Bronchial epithelial cell (primary cell): ENCODE data around the gene DNAJA4. TPM values are rescaled to one million over a fixed set of nuclear protein-coding genes. Genes with fewer than 3 reads are reported as not detected.

ENCODE experiments used
- DNase-seq: peaks from one replicate; pipeline ENCODE4 v3.0.0-alpha.2; 2010; ENCODE audit warnings: low read depth
- FAIRE-seq: peaks from 2 replicates; lab custom pipeline; 2011; peaks lifted over from hg19 to GRCh38; lab: Jason Lieb, UNC
- H3K27me3 ChIP-seq: 2 replicates; pipeline ENCODE4 v1.5.1; 2011; ENCODE audit warnings: low read length; ENCODE audit not compliant: control insufficient read depth, insufficient read depth
- H3K36me3 ChIP-seq: 2 replicates; pipeline ENCODE4 v1.5.1; 2011; ENCODE audit warnings: low read length; ENCODE audit not compliant: control insufficient read depth, insufficient read depth
- H3K4me3 ChIP-seq: 2 replicates; pipeline ENCODE4 v1.5.1; 2011; ENCODE audit warnings: mild to moderate bottlenecking, low read depth, low read length, control low read depth
- CTCF ChIP-seq: IDR thresholded peaks from 2 replicates; pipeline ENCODE4 v1.5.1; 2011; ENCODE audit warnings: mild to moderate bottlenecking, moderate library complexity, low read length, control low read depth, inconsistent platforms; ENCODE audit not compliant: insufficient read depth, severe bottlenecking
- total RNA-seq: library from RNA; depleted of rRNA; stranded (reverse); fragments of >200 nt; gene quantifications from 2 replicates; pipeline ENCODE4 v1.2.1, GENCODE V29; 2014

Gene DNAJA4
- total RNA-seq, 1 donor from 2014 or later = 11.1 TPM

DNA sequence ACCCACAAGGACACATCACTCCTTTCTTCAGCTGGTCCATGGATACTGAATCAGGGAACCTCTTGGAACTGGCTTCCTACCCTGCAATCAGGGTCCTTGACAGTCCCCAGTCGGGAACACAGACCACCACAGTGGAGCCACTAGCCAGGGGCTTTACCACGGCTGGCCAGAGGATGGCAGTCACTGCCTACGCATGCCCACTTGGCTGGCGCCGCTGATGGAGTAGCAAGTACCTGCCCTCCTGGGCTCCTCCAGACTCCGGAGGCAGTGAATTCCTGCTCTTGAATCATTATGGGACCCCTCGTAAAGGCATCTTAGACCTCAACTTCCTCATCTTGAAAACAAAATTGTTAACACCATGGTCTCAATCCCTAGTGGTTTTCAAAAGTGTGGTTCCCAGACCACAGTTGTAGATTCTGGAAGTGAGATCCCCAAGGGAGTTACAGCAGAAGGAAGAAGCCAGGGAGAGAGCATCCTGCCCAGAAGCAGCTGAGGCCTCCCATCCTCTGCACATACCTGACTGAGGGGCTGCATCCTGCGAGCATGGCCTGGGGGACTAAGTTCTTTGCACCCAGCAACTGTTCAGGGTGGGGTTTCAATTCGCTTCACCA lies 44.2 kb downstream of the DNAJA4 start:
- H3K27me3 ChIP-seq = no peaks in the 10 kb centered on the region
- TF ChIP-seq CTCF = peak; percentile 99
- no peak for FAIRE-seq
- H3K36me3 ChIP-seq = no peaks in the 10 kb centered on the region
- H3K4me3 ChIP-seq = no peak overlapping the region
- DNase-seq = peak; percentile 41

DNA sequence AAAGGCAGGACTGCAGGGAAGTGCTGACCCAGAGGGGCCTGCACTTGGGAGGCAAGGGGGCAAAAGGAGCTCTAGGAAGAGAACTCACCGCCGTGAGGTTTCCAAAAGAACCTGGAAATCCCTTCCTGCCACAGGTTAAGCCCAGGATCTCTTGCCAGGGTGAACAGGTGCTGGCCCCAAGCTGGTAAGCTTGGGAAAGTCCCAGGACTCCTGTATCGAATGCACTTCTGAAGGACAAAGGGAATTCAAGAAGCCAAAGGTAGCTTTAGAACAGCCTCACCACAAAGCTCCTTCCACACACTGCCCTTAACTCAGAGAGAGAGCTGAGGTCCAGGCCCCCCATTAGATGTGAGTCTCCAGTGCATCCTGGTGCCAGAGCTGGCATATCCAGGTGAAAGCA lies 46.9 kb downstream of the DNAJA4 start:
- TF ChIP-seq CTCF = no peak
- FAIRE-seq (no peak), DNase-seq (no peak)
- Histone ChIP-seq H3K36me3 (no peaks in the 10 kb centered on the region), H3K4me3 (no peak overlapping the region), H3K27me3 (no peaks in the 10 kb centered on the region)

- no peak for FAIRE-seq
- Histone ChIP-seq H3K4me3 (no peak overlapping the region), H3K27me3 (no peaks in the 10 kb centered on the region), H3K36me3 (no peaks in the 10 kb centered on the region)
- no peak for TF ChIP-seq CTCF
- no peak for DNase-seq
Measured at GRCh38 chr15:78312536-78312935, 48.2 kb downstream of the DNAJA4 start.

GRCh38 chr15:78312957-78313356 lies 48.6 kb downstream of the DNAJA4 start:
- no peak overlapping the region for H3K4me3 ChIP-seq
- no peaks in the 10 kb centered on the region for H3K36me3 ChIP-seq
- no peaks in the 10 kb centered on the region for H3K27me3 ChIP-seq
- TF ChIP-seq CTCF = no peak
- DNase-seq (no peak), FAIRE-seq (no peak)

DNA sequence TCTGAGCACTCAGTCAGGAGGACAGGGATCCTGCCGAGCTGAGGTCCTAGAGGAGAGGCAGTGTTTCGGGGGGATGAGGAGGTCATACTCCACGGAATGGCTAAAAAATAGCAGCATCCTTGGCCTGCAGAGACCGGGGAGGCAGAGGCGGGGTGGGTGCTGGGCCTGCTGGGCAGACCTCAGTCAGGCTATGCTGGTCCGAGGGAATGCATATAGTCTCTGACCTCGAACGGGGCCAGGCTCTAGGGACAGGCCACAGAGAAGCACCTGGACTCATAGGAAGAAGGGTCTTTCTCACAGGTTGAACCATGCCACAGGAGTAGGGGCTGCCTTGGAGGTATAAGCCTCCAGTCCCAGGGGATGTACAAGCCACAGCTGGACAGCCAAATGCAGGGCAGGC lies 49.0 kb downstream of the DNAJA4 start:
- FAIRE-seq (no peak), DNase-seq (no peak)
- no peak for TF ChIP-seq CTCF
- no peak overlapping the region for H3K4me3 ChIP-seq
- H3K36me3 ChIP-seq = no peaks in the 10 kb centered on the region
- H3K27me3 ChIP-seq = no peaks in the 10 kb centered on the region

DNA sequence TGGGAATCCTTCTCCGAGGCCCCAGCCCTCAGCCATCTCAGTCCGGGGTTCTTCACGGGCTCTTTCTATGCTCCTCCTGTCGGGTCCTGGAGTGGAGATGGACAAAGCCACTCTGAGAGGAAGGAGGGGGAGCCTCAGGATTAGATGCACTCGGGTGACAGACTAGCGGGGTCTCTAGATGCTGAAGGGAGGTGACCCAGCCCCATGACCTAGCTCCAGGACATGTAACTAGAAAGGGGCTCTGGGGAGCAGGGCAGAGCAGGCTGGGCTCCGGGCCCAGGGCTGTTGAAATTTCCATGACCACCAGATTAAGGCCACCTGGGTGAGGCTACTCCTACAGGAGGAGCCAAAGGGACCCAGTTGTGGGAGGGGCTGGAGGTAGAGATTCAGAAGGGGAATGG lies 49.8 kb downstream of the DNAJA4 start:
- Histone ChIP-seq H3K4me3 (no peak overlapping the region), H3K36me3 (no peaks in the 10 kb centered on the region), H3K27me3 (no peaks in the 10 kb centered on the region)
- TF ChIP-seq CTCF = no peak
- DNase-seq (no peak), FAIRE-seq (no peak)
